SHP77 (cell line): ENCODE data around the gene MAPK4.
"Not testable (repeated sequence)": the region's sequence is repeated elsewhere in the genome, so short reads cannot be mapped to it uniquely, and the experiment has no call there.

ENCODE experiments used
- DNase-seq, 2 experiments: peaks; one replicate each; lab custom pipeline; 2025; lab: John Stamatoyannopoulos, UW

MAPK4 gene

DNA sequence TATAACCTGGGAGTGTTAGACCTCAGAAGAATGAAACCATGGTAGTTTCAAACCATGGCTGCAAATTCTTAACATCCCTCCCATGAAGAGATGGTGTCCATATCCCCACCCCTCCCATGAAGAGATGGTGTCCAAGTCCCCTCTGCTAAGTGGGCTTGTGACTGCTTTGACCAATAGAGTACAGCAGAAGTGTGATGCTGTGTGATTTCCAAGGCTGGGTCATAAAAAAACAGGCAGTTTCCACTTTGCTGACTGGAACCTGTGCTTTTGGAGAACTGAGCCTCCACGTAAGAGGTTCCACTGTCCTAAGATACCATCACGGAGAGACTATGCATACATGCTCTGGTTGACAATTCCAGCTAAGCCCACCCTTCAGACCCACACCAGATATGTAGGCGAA, 194.4 kb downstream of the MAPK4 start:
- no peak for DNase-seq

DNA sequence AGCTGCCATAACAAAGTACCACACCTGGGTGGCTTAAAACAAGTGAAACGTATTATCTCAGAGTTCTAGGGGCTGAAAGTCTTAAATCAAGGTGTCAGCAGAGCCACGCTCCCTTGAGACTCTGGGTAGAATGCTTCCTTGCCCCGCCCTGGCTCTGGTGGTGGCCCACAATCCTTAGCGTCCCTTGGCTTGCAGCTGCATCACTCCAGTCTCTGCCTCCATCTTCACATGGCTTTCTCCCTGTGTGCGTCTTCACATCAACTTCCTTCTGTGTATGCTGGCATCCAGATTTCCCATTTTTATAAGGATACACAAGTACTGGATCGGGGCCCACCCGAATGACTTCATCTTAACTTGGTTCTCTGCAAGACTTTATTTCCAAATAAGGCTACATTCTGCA, 197.5 kb downstream of the MAPK4 start:
- DNase-seq, result no peak

DNA sequence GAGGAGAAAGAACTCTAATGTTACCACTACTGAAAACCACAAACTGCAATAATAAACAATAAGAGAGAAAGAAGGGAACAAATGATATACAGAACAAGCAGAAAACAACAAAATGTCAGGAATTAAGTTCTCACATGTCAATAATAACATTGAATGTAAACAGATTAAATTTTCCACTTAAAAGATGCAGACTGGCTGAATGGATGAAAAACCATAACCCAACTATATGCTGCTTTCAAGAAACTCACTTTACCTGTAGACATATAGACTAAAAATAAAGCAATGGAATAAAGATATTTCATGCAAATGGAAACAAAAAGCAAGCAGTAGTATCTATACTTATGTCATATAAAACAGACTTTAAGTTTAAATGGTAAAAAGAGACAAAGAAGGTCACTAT, 209.6 kb downstream of the MAPK4 start:
- DNase-seq, result no peak

DNA sequence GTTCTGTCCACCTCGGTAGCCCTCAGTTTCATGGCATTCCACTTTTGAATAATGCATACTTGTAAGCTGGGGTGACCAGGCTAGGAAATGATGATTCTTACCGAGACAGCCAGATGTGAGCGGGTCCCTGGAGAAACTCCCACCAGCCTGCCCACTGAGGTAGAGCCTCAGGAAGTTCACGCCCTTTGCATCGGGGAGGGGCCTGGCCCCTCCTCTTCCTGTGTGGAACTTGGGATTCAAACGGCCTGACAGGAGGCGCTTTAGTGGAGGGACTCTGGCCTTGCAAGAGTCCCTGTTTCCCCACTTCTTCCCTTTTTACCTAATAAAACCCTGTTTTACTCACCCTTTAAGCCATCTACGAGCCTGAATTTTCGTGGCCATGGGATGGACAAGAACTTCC, 215.3 kb downstream of the MAPK4 start:
- DNase-seq, result no peak

DNA sequence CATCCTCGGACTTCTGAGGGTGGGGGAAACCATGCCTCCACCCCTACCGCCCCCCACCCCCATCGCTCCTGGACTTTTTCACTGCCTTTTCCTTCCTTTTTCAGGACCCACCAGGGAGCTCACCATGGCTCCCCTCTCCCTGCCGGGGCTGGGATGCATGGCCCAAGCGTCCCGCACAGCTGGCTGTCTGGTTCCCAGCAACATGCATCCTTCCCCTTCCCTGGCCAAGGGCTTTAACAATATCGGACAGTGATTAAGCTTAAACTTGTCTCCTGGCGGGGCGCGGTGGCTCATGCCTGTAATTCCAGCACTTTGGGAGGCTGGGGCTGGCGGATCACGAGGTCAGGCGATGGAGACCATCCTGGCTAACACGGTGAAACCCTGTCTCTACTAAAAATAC, 215.8 kb downstream of the MAPK4 start:
- DNase-seq, result no peak

DNA sequence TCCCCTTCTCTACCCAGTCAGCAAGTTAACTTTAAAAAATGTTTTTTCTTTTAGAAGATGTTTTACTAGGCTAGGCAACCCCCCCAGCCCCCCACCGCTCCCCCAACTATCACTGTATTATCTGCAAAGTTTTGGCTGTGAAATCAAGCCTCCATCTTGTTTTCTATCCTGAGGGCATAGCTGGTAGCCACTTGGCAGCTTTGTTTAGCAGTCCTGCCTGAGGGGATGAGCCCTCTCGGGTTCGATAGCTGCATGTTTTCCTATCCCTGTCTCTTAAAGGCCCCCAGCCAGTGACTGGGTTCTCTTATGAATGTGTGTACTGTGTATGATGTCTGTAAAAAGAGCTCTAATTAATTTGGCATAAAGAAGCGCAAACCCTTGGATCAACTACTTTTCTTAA, 216.5 kb downstream of the MAPK4 start:
- no peak for DNase-seq

DNA sequence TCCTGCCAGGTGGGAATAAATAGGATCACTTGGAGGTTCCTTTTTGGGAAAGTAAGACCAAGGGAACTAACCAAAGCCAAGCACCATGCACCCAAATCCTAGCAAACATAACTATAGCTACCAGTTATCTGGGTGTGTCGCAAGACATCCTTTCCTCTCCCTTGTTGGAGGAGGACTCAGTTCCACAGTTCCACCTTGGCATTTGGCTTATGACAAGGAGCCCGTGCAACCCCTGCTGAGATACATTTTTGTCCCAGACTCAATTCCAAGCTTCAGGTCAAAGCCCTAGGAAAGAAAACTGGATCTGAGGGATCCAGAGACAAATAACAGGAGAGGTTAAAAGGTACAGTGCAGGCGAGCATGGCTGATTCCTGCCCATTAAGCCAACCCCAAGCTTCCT, 219.1 kb downstream of the MAPK4 start:
- DNase-seq, result not testable (repeated sequence)
